WTC11 (cell line): ENCODE results near the gene NSFL1C.

Experiments
- ARID4B ChIP-seq: sonication (generic); formaldehyde crosslinking; IDR thresholded peaks from 2 replicates; pipeline ENCODE4 v1.8.0; 2023; ENCODE audit warnings: missing genetic modification reagents, mild to moderate bottlenecking, borderline replicate concordance
- FOXJ3 ChIP-seq: sonication (generic); formaldehyde crosslinking; IDR thresholded peaks from 2 replicates; pipeline ENCODE4 v1.9.0; 2021; ENCODE audit warnings: missing genetic modification reagents, mild to moderate bottlenecking, borderline replicate concordance
- JUN ChIP-seq: sonication (generic); formaldehyde crosslinking; IDR thresholded peaks from 2 replicates; pipeline ENCODE4 v1.8.0; 2023; ENCODE audit warnings: mild to moderate bottlenecking, missing genetic modification reagents
- KAT7 ChIP-seq: sonication (generic); formaldehyde crosslinking; IDR thresholded peaks from 2 replicates; pipeline ENCODE4 v1.8.1; 2023; ENCODE audit warnings: missing genetic modification reagents, mild to moderate bottlenecking, borderline replicate concordance
- NFE2L1 ChIP-seq: sonication (generic); formaldehyde crosslinking; IDR thresholded peaks from 2 replicates; pipeline ENCODE4 v1.8.1; 2023; ENCODE audit warnings: missing genetic modification reagents
- OVOL2 ChIP-seq: fragments of 250-450 bp; sonication (Bioruptor Pico); IDR thresholded peaks from 2 replicates; pipeline ENCODE4 v1.9.0; 2021; ENCODE audit warnings: mild to moderate bottlenecking, borderline replicate concordance
- RORB ChIP-seq: fragments of 250-450 bp; sonication (Bioruptor Pico); IDR thresholded peaks from 2 replicates; pipeline ENCODE4 v1.9.0; 2021; ENCODE audit warnings: mild to moderate bottlenecking
- ZNF416 ChIP-seq: fragments of 250-450 bp; sonication (Bioruptor Pico); IDR thresholded peaks from 2 replicates; pipeline ENCODE4 v1.9.0; 2021; ENCODE audit warnings: mild to moderate bottlenecking, inconsistent platforms
- TF ChIP-seq, protein P1 (sequence below): fragments of 200-600 bp; IDR thresholded peaks from 2 replicates; pipeline ENCODE4 v1.8.0; 2022; ENCODE audit warnings: antibody characterized with exemption
- TF ChIP-seq, protein P2 (sequence below): fragments of 250-450 bp; sonication (Bioruptor Pico); IDR thresholded peaks from 2 replicates; pipeline ENCODE4 v1.9.0; 2021; ENCODE audit warnings: mild to moderate bottlenecking, borderline replicate concordance
- TF ChIP-seq, protein P3 (sequence below): sonication (generic); formaldehyde crosslinking; conservative IDR thresholded peaks from 2 replicates; pipeline ENCODE4 v1.8.1; 2023; ENCODE audit warnings: mild to moderate bottlenecking, low read depth, missing genetic modification reagents, moderate library complexity

DNA sequence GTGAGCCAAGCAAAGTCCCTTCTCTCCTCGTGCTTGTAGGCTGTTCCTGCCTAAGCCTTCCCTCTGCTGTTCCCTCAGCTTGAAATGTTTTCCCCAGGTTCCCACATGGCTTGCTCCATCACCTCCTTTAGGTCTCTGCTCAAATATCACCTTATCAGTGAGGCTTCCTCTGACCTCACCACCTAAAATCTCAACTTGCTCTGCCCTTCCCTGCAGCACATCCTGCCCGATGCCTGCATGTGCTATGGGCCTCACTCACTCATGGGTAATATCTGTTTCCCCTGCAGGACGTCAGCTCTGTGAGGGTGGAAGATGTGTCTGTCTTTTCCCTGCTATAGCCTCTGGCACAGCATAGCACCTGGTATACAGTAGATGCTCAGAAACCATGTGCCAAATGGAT, 43.9 kb downstream of the NSFL1C start:
- TF ChIP-seq KAT7 (CRISPR knock-in tag) (no peak), ZNF416 (CRISPR knock-in tag) (no peak), JUN (CRISPR knock-in tag) (no peak), FOXJ3 (no peak), NFE2L1 (no peak), ARID4B (no peak), OVOL2 (CRISPR knock-in tag) (no peak), RORB (CRISPR knock-in tag) (no peak)
- TF ChIP-seq, protein P1, sequence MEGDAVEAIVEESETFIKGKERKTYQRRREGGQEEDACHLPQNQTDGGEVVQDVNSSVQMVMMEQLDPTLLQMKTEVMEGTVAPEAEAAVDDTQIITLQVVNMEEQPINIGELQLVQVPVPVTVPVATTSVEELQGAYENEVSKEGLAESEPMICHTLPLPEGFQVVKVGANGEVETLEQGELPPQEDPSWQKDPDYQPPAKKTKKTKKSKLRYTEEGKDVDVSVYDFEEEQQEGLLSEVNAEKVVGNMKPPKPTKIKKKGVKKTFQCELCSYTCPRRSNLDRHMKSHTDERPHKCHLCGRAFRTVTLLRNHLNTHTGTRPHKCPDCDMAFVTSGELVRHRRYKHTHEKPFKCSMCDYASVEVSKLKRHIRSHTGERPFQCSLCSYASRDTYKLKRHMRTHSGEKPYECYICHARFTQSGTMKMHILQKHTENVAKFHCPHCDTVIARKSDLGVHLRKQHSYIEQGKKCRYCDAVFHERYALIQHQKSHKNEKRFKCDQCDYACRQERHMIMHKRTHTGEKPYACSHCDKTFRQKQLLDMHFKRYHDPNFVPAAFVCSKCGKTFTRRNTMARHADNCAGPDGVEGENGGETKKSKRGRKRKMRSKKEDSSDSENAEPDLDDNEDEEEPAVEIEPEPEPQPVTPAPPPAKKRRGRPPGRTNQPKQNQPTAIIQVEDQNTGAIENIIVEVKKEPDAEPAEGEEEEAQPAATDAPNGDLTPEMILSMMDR, result no peak
- TF ChIP-seq, protein P2, sequence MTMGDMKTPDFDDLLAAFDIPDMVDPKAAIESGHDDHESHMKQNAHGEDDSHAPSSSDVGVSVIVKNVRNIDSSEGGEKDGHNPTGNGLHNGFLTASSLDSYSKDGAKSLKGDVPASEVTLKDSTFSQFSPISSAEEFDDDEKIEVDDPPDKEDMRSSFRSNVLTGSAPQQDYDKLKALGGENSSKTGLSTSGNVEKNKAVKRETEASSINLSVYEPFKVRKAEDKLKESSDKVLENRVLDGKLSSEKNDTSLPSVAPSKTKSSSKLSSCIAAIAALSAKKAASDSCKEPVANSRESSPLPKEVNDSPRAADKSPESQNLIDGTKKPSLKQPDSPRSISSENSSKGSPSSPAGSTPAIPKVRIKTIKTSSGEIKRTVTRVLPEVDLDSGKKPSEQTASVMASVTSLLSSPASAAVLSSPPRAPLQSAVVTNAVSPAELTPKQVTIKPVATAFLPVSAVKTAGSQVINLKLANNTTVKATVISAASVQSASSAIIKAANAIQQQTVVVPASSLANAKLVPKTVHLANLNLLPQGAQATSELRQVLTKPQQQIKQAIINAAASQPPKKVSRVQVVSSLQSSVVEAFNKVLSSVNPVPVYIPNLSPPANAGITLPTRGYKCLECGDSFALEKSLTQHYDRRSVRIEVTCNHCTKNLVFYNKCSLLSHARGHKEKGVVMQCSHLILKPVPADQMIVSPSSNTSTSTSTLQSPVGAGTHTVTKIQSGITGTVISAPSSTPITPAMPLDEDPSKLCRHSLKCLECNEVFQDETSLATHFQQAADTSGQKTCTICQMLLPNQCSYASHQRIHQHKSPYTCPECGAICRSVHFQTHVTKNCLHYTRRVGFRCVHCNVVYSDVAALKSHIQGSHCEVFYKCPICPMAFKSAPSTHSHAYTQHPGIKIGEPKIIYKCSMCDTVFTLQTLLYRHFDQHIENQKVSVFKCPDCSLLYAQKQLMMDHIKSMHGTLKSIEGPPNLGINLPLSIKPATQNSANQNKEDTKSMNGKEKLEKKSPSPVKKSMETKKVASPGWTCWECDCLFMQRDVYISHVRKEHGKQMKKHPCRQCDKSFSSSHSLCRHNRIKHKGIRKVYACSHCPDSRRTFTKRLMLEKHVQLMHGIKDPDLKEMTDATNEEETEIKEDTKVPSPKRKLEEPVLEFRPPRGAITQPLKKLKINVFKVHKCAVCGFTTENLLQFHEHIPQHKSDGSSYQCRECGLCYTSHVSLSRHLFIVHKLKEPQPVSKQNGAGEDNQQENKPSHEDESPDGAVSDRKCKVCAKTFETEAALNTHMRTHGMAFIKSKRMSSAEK (CRISPR knock-in tag), result no peak
- TF ChIP-seq, protein P3, sequence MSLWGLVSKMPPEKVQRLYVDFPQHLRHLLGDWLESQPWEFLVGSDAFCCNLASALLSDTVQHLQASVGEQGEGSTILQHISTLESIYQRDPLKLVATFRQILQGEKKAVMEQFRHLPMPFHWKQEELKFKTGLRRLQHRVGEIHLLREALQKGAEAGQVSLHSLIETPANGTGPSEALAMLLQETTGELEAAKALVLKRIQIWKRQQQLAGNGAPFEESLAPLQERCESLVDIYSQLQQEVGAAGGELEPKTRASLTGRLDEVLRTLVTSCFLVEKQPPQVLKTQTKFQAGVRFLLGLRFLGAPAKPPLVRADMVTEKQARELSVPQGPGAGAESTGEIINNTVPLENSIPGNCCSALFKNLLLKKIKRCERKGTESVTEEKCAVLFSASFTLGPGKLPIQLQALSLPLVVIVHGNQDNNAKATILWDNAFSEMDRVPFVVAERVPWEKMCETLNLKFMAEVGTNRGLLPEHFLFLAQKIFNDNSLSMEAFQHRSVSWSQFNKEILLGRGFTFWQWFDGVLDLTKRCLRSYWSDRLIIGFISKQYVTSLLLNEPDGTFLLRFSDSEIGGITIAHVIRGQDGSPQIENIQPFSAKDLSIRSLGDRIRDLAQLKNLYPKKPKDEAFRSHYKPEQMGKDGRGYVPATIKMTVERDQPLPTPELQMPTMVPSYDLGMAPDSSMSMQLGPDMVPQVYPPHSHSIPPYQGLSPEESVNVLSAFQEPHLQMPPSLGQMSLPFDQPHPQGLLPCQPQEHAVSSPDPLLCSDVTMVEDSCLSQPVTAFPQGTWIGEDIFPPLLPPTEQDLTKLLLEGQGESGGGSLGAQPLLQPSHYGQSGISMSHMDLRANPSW (CRISPR knock-in tag), result no peak
